Esophagus muscularis mucosa (tissue), 4 donors: ENCODE data around the gene CHSY3. TPM values are rescaled to one million over a fixed set of nuclear protein-coding genes. Genes with fewer than 3 reads are reported as not detected.

Source experiments
- DNase-seq: peaks from one replicate; pipeline ENCODE4 v3.0.0-alpha.2; 2017; ENCODE audit errors: extremely low spot score
- H3K27ac ChIP-seq, 4 donors: fragments of 200-600 bp; sonication (generic); replicated peaks in 1 of 4; 1 replicate in 3 of 4; 2 replicates in 1 of 4; pipeline ENCODE4 v1.5.1; 2016 to 2019; ENCODE audit warnings: mild to moderate bottlenecking in 1 of 4
- H3K27me3 ChIP-seq, 4 donors: fragments of 200-600 bp; sonication (generic); one replicate each; pipeline versions ENCODE4 v1.5.1 to v1.6.0; 2016 to 2019
- H3K36me3 ChIP-seq, 4 donors: fragments of 200-600 bp; sonication (generic); one replicate each; pipeline ENCODE4 v1.5.1; 2016 to 2019
- H3K4me1 ChIP-seq, 4 donors: fragments of 200-600 bp; sonication (generic); one replicate each; pipeline ENCODE4 v1.5.1; 2016 to 2019
- H3K4me3 ChIP-seq, 4 donors: fragments of 200-600 bp; sonication (generic); 1 replicate in 2 of 4; 2 replicates in 2 of 4; pipeline ENCODE4 v1.5.1; 2016 to 2019; ENCODE audit warnings: mild to moderate bottlenecking in 4 of 4, moderate library complexity in 1 of 4
- H3K9me3 ChIP-seq, 4 donors: fragments of 200-600 bp; sonication (generic); 1 replicate in 3 of 4; 2 replicates in 1 of 4; pipeline ENCODE4 v1.5.1; 2016 to 2019
- EP300 ChIP-seq: sonication (generic); formaldehyde crosslinking; IDR thresholded peaks from one replicate; pipeline ENCODE4 v1.6.1; 2017; ENCODE audit warnings: antibody characterized with exemption
- POLR2A ChIP-seq: fragments of 450-650 bp; IDR thresholded peaks from one replicate; pipeline ENCODE4 v1.6.1; 2017; ENCODE audit warnings: antibody characterized with exemption, moderate library complexity, mild to moderate bottlenecking, low read depth
- POLR2AphosphoS5 ChIP-seq, 2 donors: sonication (generic); formaldehyde crosslinking; IDR thresholded peaks; one replicate each; pipeline ENCODE4 v1.6.1; 2017; ENCODE audit warnings: antibody characterized with exemption in 2 of 2
- WGBS: methylation state at CpG from one replicate; pipeline ENCODE4 v1.1.5; 2018; 5-methylcytosine and 5-hydroxymethylcytosine counted together
- intact Hi-C: fragments of 100-400 bp; cut with DNase I; formaldehyde crosslinking; loops from one replicate; pipeline ENCODE4 v1.15.1; 2023
- total RNA-seq, 4 donors: library from RNA; depleted of rRNA; stranded (reverse); fragments of >200 nt; gene quantifications; one replicate each; pipeline versions ENCODE4 v1.1.0 to v1.2.1, GENCODE V29; 2016
- TF ChIP-seq, protein P1 (sequence below), 3 experiments: fragments of 200-600 bp in 2 of 3; fragments of 450-650 bp in 1 of 3; sonication (generic) in 2 of 3; IDR thresholded peaks; one replicate each; pipeline ENCODE4 v1.5.1; 2017 to 2019; ENCODE audit warnings: antibody characterized with exemption in 3 of 3, mild to moderate bottlenecking in 2 of 3, moderate library complexity in 1 of 3

CHSY3 gene
- total RNA-seq, 4 donors from 2014 or later = 1.2 to 2.1 (median 1.7) TPM

- intact Hi-C loops = loop anchor here (10.0 kb wide), 2 partner anchors 1199 to 1509 kb away; no protein-coding TSS in a partner anchor
- H3K9me3 ChIP-seq = no peaks in the 10 kb centered on the region
- no peaks in the 10 kb centered on the region for H3K36me3 ChIP-seq
- no peak for DNase-seq
- peak overlapping the region in 1 of 4 donors; percentile 75 for H3K27ac ChIP-seq
- TF ChIP-seq, protein P1, sequence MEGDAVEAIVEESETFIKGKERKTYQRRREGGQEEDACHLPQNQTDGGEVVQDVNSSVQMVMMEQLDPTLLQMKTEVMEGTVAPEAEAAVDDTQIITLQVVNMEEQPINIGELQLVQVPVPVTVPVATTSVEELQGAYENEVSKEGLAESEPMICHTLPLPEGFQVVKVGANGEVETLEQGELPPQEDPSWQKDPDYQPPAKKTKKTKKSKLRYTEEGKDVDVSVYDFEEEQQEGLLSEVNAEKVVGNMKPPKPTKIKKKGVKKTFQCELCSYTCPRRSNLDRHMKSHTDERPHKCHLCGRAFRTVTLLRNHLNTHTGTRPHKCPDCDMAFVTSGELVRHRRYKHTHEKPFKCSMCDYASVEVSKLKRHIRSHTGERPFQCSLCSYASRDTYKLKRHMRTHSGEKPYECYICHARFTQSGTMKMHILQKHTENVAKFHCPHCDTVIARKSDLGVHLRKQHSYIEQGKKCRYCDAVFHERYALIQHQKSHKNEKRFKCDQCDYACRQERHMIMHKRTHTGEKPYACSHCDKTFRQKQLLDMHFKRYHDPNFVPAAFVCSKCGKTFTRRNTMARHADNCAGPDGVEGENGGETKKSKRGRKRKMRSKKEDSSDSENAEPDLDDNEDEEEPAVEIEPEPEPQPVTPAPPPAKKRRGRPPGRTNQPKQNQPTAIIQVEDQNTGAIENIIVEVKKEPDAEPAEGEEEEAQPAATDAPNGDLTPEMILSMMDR (IDR thresholded peaks at IDR 0.05) = no peak
- no peak for TF ChIP-seq EP300
- no peak for TF ChIP-seq POLR2A
- TF ChIP-seq POLR2AphosphoS5 (IDR thresholded peaks at IDR 0.05) = no peak
- WGBS = 1% methylated on average over 36 of the region's 37 CpGs
- H3K4me3 ChIP-seq = peak overlapping the region; percentile 67 to 86 (median 74)
- H3K27me3 ChIP-seq = peaks cover 4 to 32% (median 13%) of the 10 kb centered on the region in 4 donors
- H3K4me1 ChIP-seq = peaks cover 14 to 30% (median 25%) of the 10 kb centered on the region in 4 donors
Observed at GRCh38 chr5:129905473-129906176, 1.4 kb downstream of the CHSY3 start.

GRCh38 chr5:129906177-129906887, 2.1 kb downstream of the CHSY3 start:
- H3K9me3 ChIP-seq = no peaks in the 10 kb centered on the region
- DNase-seq = no peak
- H3K36me3 ChIP-seq = no peaks in the 10 kb centered on the region
- no peak overlapping the region for H3K27ac ChIP-seq
- no peak for TF ChIP-seq POLR2A
- no peak for TF ChIP-seq EP300
- H3K4me1 ChIP-seq = peaks cover 14 to 30% (median 25%) of the 10 kb centered on the region in 4 donors
- H3K4me3 ChIP-seq = peak overlapping the region; percentile 67 to 86 (median 74)
- intact Hi-C loops = loop anchor here (10.0 kb wide), 2 partner anchors 1198 to 1508 kb away; no protein-coding TSS in a partner anchor
- H3K27me3 ChIP-seq = peaks cover 4 to 32% (median 13%) of the 10 kb centered on the region in 4 donors
- 6% methylated on average over 20 of the region's 20 CpGs for WGBS

- no peaks in the 10 kb centered on the region for H3K9me3 ChIP-seq
- no peaks in the 10 kb centered on the region for H3K36me3 ChIP-seq
- no peak overlapping the region for H3K4me3 ChIP-seq
- WGBS = 96% methylated on average over 1 of the region's 1 CpG
- TF ChIP-seq POLR2AphosphoS5 (IDR thresholded peaks at IDR 0.05) (no peak), POLR2A (no peak), EP300 (no peak)
- TF ChIP-seq, protein P1 (IDR thresholded peaks at IDR 0.05) = no peak
- intact Hi-C loops = loop anchor here (10.0 kb wide), 2 partner anchors 1196 to 1506 kb away; no protein-coding TSS in a partner anchor
- H3K4me1 ChIP-seq = peaks cover 14 to 23% (median 22%) of the 10 kb centered on the region in 4 donors
- no peak overlapping the region for H3K27ac ChIP-seq
- H3K27me3 ChIP-seq = peaks cover 4 to 32% (median 13%) of the 10 kb centered on the region in 4 donors
- DNase-seq = no peak
Observed at GRCh38 chr5:129909225-129909624, 5.0 kb downstream of the CHSY3 start.

DNA sequence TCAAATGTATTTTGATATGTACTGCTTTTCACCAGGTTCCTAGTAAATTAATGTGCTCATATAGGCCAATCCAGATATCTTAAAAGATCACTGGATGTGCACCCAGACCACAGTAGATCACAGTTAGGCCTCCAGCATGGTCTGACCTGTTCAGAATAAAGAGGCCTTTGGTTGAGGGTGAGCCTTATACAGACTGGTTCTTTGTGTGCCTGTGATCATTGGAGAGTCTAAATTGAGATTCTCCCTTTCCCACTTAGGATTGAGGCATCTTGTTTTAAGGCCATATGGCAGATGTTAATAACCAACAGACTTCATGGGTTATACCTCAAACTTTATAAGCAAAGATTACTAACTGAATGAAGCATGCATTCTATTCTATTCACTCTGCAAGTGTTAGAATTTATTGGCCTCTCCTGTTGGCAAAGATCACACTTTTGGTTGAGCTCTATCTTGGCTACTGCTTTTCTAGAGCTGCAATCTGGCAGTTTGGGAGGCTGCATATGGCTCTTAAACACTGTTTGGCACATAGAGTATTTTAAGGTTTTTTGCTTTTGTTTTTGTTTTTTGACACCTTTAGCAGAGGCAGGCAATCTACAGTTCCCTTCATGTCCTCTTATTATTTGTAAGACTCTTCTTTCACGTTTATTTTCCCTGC, 8.5 kb downstream of the CHSY3 start:
- WGBS = 79% methylated on average over 1 of the region's 1 CpG
- intact Hi-C loops = no loop called here
- TF ChIP-seq EP300 = no peak
- TF ChIP-seq, protein P1 (IDR thresholded peaks at IDR 0.05) = no peak
- TF ChIP-seq POLR2AphosphoS5 (IDR thresholded peaks at IDR 0.05) = no peak
- no peak for TF ChIP-seq POLR2A
- Histone ChIP-seq H3K27me3 (peaks cover 0 to 12% (median 1%) of the 10 kb centered on the region in 4 donors), H3K9me3 (no peaks in the 10 kb centered on the region), H3K4me1 (no peaks in the 10 kb centered on the region), H3K4me3 (no peak overlapping the region), H3K36me3 (no peaks in the 10 kb centered on the region), H3K27ac (no peak overlapping the region)
- DNase-seq = no peak

DNA sequence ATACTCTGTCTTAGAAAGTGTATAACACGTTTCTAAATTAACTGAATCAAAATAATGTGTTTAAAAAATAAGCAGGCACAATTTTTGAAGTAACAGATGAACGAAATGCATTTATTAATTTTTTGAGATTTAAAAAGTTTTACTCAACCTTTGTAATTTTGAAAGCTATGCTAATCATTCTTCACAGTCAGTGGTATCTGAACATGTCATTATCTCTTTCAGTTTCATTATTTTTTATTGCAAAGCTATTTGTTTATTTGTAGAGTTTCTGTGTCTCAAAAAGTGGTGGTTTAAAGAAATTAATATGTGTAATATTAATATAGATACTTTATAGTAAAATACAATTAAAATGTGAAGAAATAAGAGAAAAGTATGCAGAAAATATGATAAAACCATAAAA, 11.2 kb downstream of the CHSY3 start:
- Histone ChIP-seq H3K27me3 (no peaks in the 10 kb centered on the region), H3K27ac (no peak overlapping the region), H3K4me1 (no peaks in the 10 kb centered on the region), H3K4me3 (no peak overlapping the region), H3K9me3 (no peaks in the 10 kb centered on the region), H3K36me3 (no peaks in the 10 kb centered on the region)
- intact Hi-C loops = no loop called here
- no peak for TF ChIP-seq POLR2A
- TF ChIP-seq POLR2AphosphoS5 (IDR thresholded peaks at IDR 0.05) = no peak
- no peak for TF ChIP-seq EP300
- TF ChIP-seq, protein P1 (IDR thresholded peaks at IDR 0.05) = no peak
- no peak for DNase-seq
- 85% methylated on average over 2 of the region's 2 CpGs for WGBS
